SK-N-DZ (cell line): ENCODE measurements around the gene WDR72.

Source experiments
- DNase-seq: peaks from one replicate; pipeline ENCODE4 v3.0.0-alpha.2; 2015; ENCODE audit warnings: low spot score

WDR72 gene

GRCh38 chr15:53535886-53536285, 223.6 kb downstream of the WDR72 start:
- no peak for DNase-seq

GRCh38 chr15:53534105-53534839, 225.2 kb downstream of the WDR72 start:
- DNase-seq: no peak

- no peak for DNase-seq
Measured at GRCh38 chr15:53530761-53531160, 228.7 kb downstream of the WDR72 start.

- no peak for DNase-seq
Measured at GRCh38 chr15:53527996-53528395, 231.5 kb downstream of the WDR72 start.

GRCh38 chr15:53525894-53526293, 233.6 kb downstream of the WDR72 start:
- DNase-seq: no peak

GRCh38 chr15:53522991-53523390, 236.5 kb downstream of the WDR72 start:
- no peak for DNase-seq

- DNase-seq: no peak
Measured at GRCh38 chr15:53520996-53521395, 238.5 kb downstream of the WDR72 start.

- no peak for DNase-seq
Measured at GRCh38 chr15:53513431-53513830, 246.0 kb downstream of the WDR72 start.

GRCh38 chr15:53512029-53512428, 247.4 kb downstream of the WDR72 start:
- DNase-seq: no peak

- no peak for DNase-seq
Measured at GRCh38 chr15:53511175-53511574, 248.3 kb downstream of the WDR72 start.

- DNase-seq: no peak
Measured at GRCh38 chr15:53506370-53506769, 253.1 kb downstream of the WDR72 start.

GRCh38 chr15:53498996-53499395, 260.5 kb downstream of the WDR72 start:
- DNase-seq: no peak

GRCh38 chr15:53490341-53490740, 269.1 kb downstream of the WDR72 start:
- DNase-seq: no peak

- DNase-seq: no peak
Measured at GRCh38 chr15:53482055-53482454, 277.4 kb downstream of the WDR72 start.

GRCh38 chr15:53477981-53478766, 281.3 kb downstream of the WDR72 start:
- no peak for DNase-seq

- DNase-seq: no peak
Measured at GRCh38 chr15:53473886-53474285, 285.6 kb downstream of the WDR72 start.

GRCh38 chr15:53473435-53473834, 286.0 kb downstream of the WDR72 start:
- DNase-seq: no peak

GRCh38 chr15:53472883-53473282, 286.6 kb downstream of the WDR72 start:
- DNase-seq: no peak

- DNase-seq: no peak
Measured at GRCh38 chr15:53472210-53472609, 287.3 kb downstream of the WDR72 start.

GRCh38 chr15:53470743-53471142, 288.7 kb downstream of the WDR72 start:
- no peak for DNase-seq

GRCh38 chr15:53469422-53469821, 290.0 kb downstream of the WDR72 start:
- DNase-seq: no peak
